ENCODE results near the gene KIF6. TPM values are rescaled to one million over a fixed set of nuclear protein-coding genes. Genes with fewer than 3 reads are reported as not detected.
"Not testable (repeated sequence)": the region's sequence is repeated elsewhere in the genome, so short reads cannot be mapped to it uniquely, and the experiment has no call there.

The KIF6 gene
- total RNA-seq, 1 donor from 2014 or later, result 1.3 TPM

DNA sequence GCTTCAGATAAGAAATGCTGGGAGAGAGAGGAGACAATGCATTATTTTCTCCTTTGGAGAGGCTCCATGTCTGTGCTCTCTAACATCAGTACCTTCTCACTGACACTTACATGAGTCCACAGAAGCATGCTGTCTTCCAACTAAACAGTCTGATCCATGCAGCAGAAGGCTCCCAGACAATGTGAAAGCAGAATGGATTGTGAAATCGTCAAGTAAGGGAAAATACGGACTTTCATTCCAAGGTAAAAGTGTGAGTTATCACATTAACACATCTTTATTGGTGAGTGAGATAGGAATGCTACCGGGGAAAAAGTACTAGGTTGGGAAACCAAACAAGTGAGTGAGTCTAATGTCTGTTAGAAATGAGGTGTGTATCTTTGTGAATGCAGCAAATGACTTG, 235.1 kb downstream of the KIF6 start:
- no peak overlapping the region for H3K4me3 Mint-ChIP-seq (ENCODE audit: unreplicated experiment)
- H3K9me3 Mint-ChIP-seq (ENCODE audit: unreplicated experiment), result no peaks in the 10 kb centered on the region
- TF ChIP-seq, protein P1, sequence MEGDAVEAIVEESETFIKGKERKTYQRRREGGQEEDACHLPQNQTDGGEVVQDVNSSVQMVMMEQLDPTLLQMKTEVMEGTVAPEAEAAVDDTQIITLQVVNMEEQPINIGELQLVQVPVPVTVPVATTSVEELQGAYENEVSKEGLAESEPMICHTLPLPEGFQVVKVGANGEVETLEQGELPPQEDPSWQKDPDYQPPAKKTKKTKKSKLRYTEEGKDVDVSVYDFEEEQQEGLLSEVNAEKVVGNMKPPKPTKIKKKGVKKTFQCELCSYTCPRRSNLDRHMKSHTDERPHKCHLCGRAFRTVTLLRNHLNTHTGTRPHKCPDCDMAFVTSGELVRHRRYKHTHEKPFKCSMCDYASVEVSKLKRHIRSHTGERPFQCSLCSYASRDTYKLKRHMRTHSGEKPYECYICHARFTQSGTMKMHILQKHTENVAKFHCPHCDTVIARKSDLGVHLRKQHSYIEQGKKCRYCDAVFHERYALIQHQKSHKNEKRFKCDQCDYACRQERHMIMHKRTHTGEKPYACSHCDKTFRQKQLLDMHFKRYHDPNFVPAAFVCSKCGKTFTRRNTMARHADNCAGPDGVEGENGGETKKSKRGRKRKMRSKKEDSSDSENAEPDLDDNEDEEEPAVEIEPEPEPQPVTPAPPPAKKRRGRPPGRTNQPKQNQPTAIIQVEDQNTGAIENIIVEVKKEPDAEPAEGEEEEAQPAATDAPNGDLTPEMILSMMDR (IDR thresholded peaks at IDR 0.05), result no peak
- no peak for DNase-seq (ENCODE audit: extremely low spot score, unreplicated experiment)
- H3K4me1 Mint-ChIP-seq (ENCODE audit: unreplicated experiment), result peaks cover 14% of the 10 kb centered on the region
- no peak overlapping the region for H3K27ac Mint-ChIP-seq (ENCODE audit: unreplicated experiment)
- no peaks in the 10 kb centered on the region for H3K36me3 Mint-ChIP-seq (ENCODE audit: unreplicated experiment)
- H3K27me3 Mint-ChIP-seq (ENCODE audit: unreplicated experiment), result no peaks in the 10 kb centered on the region

DNA sequence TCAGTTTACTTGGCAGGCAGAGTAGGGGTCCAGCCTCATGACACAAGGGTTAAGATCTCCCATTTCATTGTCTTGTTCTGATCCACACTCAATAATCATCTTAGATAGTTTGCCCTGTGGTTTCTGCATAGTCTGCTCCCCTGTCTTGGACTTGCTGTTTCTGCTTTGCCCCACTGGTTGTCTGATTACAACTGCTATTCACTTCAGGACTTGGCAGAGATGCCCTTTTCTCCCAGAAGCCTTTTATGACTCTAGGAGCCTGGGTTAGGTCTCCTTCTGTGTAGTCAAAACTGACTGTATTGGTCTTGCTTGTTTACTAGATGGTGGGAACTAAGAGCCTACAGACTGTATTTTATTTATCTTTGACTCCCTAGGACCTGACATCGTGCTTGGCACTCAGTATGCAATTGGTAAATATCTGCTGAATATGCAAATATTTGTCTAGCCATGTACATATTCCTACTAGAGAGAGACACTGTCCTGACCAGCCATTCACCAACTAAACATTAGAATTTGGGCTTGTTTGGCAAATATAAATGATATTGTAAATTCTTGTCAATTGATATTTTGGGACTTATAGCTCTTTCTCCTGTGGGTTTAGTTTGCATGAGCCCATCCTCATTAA, 236.8 kb downstream of the KIF6 start:
- H3K27ac Mint-ChIP-seq (ENCODE audit: unreplicated experiment), result no peak overlapping the region
- TF ChIP-seq, protein P1 (IDR thresholded peaks at IDR 0.05), result no peak
- H3K27me3 Mint-ChIP-seq (ENCODE audit: unreplicated experiment), result no peaks in the 10 kb centered on the region
- peaks cover 7% of the 10 kb centered on the region for H3K4me1 Mint-ChIP-seq (ENCODE audit: unreplicated experiment)
- no peak overlapping the region for H3K4me3 Mint-ChIP-seq (ENCODE audit: unreplicated experiment)
- DNase-seq (ENCODE audit: extremely low spot score, unreplicated experiment), result no peak
- no peaks in the 10 kb centered on the region for H3K9me3 Mint-ChIP-seq (ENCODE audit: unreplicated experiment)
- H3K36me3 Mint-ChIP-seq (ENCODE audit: unreplicated experiment), result no peaks in the 10 kb centered on the region

DNA sequence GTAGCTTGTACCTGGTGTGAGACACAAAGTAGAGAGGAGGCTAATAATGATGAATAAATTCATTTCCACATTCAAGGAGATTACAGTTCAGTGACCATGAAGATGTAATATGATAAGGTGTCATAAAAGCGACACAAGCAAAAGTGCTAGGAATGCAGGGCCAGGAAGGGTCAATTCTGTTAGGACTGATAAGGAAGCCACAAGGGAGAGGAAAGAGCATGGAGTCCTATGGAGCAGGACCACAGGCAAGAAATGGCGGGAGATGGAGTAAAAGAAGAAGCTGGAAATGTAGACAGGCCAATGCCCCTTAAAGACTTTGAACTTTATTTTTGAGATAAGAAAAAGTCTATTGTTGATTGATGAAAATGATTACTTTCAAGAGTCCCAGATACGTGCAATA, 240.9 kb downstream of the KIF6 start:
- no peak overlapping the region for H3K4me3 Mint-ChIP-seq (ENCODE audit: unreplicated experiment)
- no peak for DNase-seq (ENCODE audit: extremely low spot score, unreplicated experiment)
- no peaks in the 10 kb centered on the region for H3K4me1 Mint-ChIP-seq (ENCODE audit: unreplicated experiment)
- no peak overlapping the region for H3K27ac Mint-ChIP-seq (ENCODE audit: unreplicated experiment)
- peaks cover 5% of the 10 kb centered on the region for H3K27me3 Mint-ChIP-seq (ENCODE audit: unreplicated experiment)
- peaks cover 14% of the 10 kb centered on the region for H3K9me3 Mint-ChIP-seq (ENCODE audit: unreplicated experiment)
- H3K36me3 Mint-ChIP-seq (ENCODE audit: unreplicated experiment), result peaks cover 1% of the 10 kb centered on the region
- TF ChIP-seq, protein P1 (IDR thresholded peaks at IDR 0.05), result no peak

DNA sequence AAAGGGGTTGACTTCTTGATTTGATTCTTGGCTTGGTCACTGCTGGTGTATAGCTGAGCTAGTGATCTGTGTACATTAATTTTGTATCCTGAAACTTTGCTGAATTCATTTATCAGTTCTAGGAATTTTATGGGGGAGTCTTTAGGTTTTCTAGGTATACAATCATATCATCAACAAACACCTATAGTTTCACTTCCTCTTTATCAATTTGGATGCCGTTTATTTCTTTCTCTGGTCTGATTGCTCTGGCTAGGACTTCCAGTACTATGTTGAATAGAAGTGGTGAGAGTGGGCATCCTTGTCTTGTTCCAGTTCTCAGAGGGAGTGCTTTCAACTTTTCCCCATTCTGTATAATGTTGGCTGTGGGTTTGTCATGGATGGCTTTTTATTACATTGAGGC, 245.4 kb downstream of the KIF6 start:
- H3K4me1 Mint-ChIP-seq (ENCODE audit: unreplicated experiment); H3K27ac Mint-ChIP-seq (ENCODE audit: unreplicated experiment): not testable (repeated sequence)

GRCh38 chr6:39476670-39477069, 248.5 kb downstream of the KIF6 start:
- Mint-ChIP-seq H3K9me3 (ENCODE audit: unreplicated experiment) (peaks cover 20% of the 10 kb centered on the region), H3K4me3 (ENCODE audit: unreplicated experiment) (no peak overlapping the region), H3K27ac (ENCODE audit: unreplicated experiment) (peak overlapping the region; percentile 10), H3K4me1 (ENCODE audit: unreplicated experiment) (peaks cover 21% of the 10 kb centered on the region), H3K27me3 (ENCODE audit: unreplicated experiment) (no peaks in the 10 kb centered on the region), H3K36me3 (ENCODE audit: unreplicated experiment) (peaks cover 3% of the 10 kb centered on the region)
- DNase-seq (ENCODE audit: extremely low spot score, unreplicated experiment), result no peak
- TF ChIP-seq, protein P1 (IDR thresholded peaks at IDR 0.05), result no peak

More for the DNA sequence above, 245.4 kb downstream of the KIF6 start:
- H3K36me3 Mint-ChIP-seq (ENCODE audit: unreplicated experiment); H3K4me3 Mint-ChIP-seq (ENCODE audit: unreplicated experiment); DNase-seq (ENCODE audit: extremely low spot score, unreplicated experiment); H3K27me3 Mint-ChIP-seq (ENCODE audit: unreplicated experiment): not testable (repeated sequence)
- H3K9me3 Mint-ChIP-seq (ENCODE audit: unreplicated experiment), result peaks cover 20% of the 10 kb centered on the region

Data from osteocyte (in vitro differentiated cells).